Fibroblast of skin of left quadriceps (primary cell): ENCODE measurements around the gene SAP30L.

Source experiments
- DNase-seq, 2 experiments: peaks; one replicate each; pipeline ENCODE4 v3.0.0-alpha.2; 2013; ENCODE audit warnings: low read depth in 2 of 2

SAP30L gene

DNA sequence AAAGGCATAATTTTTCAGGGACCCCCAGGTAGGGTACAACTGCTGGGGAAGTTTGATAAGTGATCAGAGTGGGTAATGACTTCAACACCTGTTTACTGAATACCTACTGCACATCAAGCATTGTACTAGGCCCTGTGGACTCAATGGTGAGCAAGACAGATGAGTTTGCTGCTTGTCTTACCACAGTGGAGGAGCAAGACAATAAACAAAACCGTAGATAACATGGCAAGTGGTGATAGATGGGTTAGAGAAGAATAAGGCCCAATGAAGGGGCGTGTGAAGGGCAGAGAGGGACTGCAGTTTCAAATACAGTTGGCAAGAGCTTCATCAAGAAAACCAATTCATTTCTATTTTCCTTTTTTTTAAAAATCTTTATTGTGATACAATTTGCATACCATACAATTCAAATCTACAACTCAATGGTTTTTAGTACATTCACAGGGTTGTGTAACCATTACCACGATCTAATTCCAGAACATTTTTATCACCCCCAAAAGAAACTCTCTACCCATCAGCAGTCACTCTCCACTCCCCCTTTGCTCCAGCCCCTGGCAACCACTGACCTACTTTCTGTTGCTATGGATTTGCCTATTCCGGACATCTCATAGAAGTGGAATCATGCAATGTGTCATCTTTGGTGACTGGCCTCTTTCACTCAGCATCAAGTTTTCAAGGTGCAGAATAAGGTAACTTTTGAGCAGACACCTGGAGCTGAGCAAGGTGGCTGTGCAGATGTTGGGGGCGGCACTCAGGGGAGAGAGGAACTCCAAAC is 64.2 kb downstream of the SAP30L start:
- DNase-seq: no peak
